B cell (primary cell): ENCODE data around the gene KLHL6. TPM values are rescaled to one million over a fixed set of nuclear protein-coding genes. Genes with fewer than 3 reads are reported as not detected.

Experiments used
- ATAC-seq: fragments of 200-7000 bp; cut with Tn5 transposase; one replicate; pipeline ENCODE4 v1.10.0; 2021; ENCODE audit warnings: low read depth, mild to moderate bottlenecking, moderate number of reproducible peaks, moderate library complexity
- CTCF ChIA-PET: fragments of 350-600 bp; sonication (Branson Sonifier 250); formaldehyde crosslinking; loops from one replicate; lab custom pipeline; 2021; ENCODE audit warnings: antibody characterized with exemption, inconsistent platforms; lab: Charles Lee
- POLR2A ChIA-PET: fragments of 350-600 bp; sonication (Branson Sonifier 250); formaldehyde crosslinking; loops from one replicate; lab custom pipeline; 2021; ENCODE audit warnings: antibody characterized with exemption; lab: Charles Lee
- DNase-seq: peaks from one replicate; pipeline ENCODE4 v3.0.0; 2013
- H2AFZ ChIP-seq: 2 replicates; pipeline ENCODE4 v1.6.1; 2012; ENCODE audit warnings: mild to moderate bottlenecking, low read depth, low read length; ENCODE audit not compliant: insufficient read depth, poor library complexity, severe bottlenecking
- H3K27ac ChIP-seq, 2 donors: 1 replicate in 1 of 2; 2 replicates in 1 of 2; pipeline ENCODE4 v1.5.1; 2012 to 2013; ENCODE audit warnings: low read length in 2 of 2, mild to moderate bottlenecking in 2 of 2, moderate library complexity in 1 of 2
- H3K27me3 ChIP-seq, 4 experiments: fragments of 200-600 bp in 1 of 4; sonication (generic) in 1 of 4; replicated peaks in 1 of 4; 1 replicate in 2 of 4; 2 replicates in 2 of 4; pipeline versions ENCODE4 v1.6.1 to v1.7.0; 2013 to 2016; ENCODE audit warnings: low read length in 3 of 4, mild to moderate bottlenecking in 2 of 4, mixed read lengths in 1 of 4, moderate library complexity in 1 of 4; ENCODE audit not compliant: insufficient read depth in 4 of 4, control insufficient read depth in 3 of 4; ENCODE audit errors: control extremely low read depth in 1 of 4
- H3K36me3 ChIP-seq, 2 experiments: replicated peaks in 1 of 2; 1 replicate in 1 of 2; 2 replicates in 1 of 2; pipeline versions ENCODE4 v1.6.1 to v1.7.1; 2013; ENCODE audit warnings: low read length in 1 of 2; ENCODE audit not compliant: insufficient read depth in 2 of 2, control insufficient read depth in 1 of 2; ENCODE audit errors: control extremely low read depth in 1 of 2, extremely low read depth in 1 of 2
- H3K4me1 ChIP-seq, 2 donors: fragments of 200-600 bp in 1 of 2; sonication (generic) in 1 of 2; 1 replicate in 1 of 2; 2 replicates in 1 of 2; pipeline versions ENCODE4 v1.5.1 to v1.6.1; 2013 to 2017; ENCODE audit warnings: low read length in 2 of 2; ENCODE audit not compliant: control insufficient read depth in 2 of 2, insufficient read depth in 2 of 2
- H3K4me2 ChIP-seq: replicated peaks from 2 replicates; pipeline ENCODE3; 2012; ENCODE audit warnings: mild to moderate bottlenecking, low read depth, low read length; ENCODE audit not compliant: poor library complexity, severe bottlenecking
- H3K4me3 ChIP-seq, 5 experiments: fragments of 200-600 bp in 1 of 5; sonication (generic) in 1 of 5; 1 replicate in 3 of 5; 2 replicates in 2 of 5; pipeline versions ENCODE4 v1.5.1 to v1.7.0; 2011 to 2016; ENCODE audit warnings: low read length in 4 of 5, mild to moderate bottlenecking in 4 of 5, low read depth in 2 of 5, control low read depth in 1 of 5, moderate library complexity in 1 of 5; ENCODE audit not compliant: insufficient read depth in 1 of 5; ENCODE audit errors: control extremely low read depth in 1 of 5, extremely low read depth in 1 of 5
- H3K79me2 ChIP-seq: fragments of 200-600 bp; sonication (generic); one replicate; pipeline ENCODE4 v1.6.0; 2016; ENCODE audit warnings: low read length; ENCODE audit not compliant: control insufficient read depth, insufficient read depth
- H3K9ac ChIP-seq: fragments of 200-600 bp; sonication (generic); 2 replicates; pipeline ENCODE4 v1.6.1; 2017; ENCODE audit warnings: mild to moderate bottlenecking, low read length, moderate library complexity
- H3K9me3 ChIP-seq, 3 donors: one replicate each; pipeline versions ENCODE4 v1.6.1 to v1.7.1; 2013; ENCODE audit warnings: low read length in 2 of 3; ENCODE audit not compliant: control insufficient read depth in 2 of 3, insufficient read depth in 1 of 3; ENCODE audit errors: control extremely low read depth in 1 of 3
- H4K20me1 ChIP-seq: 2 replicates; pipeline ENCODE4 v1.6.0; 2012; ENCODE audit warnings: mild to moderate bottlenecking, low read length; ENCODE audit not compliant: insufficient read depth, control insufficient read depth, poor library complexity, severe bottlenecking
- H3K27ac Mint-ChIP-seq: one replicate; pipeline ENCODE4 v1.8.0; 2021; ENCODE audit warnings: mixed read lengths
- H3K27me3 Mint-ChIP-seq: one replicate; pipeline ENCODE4 v1.8.0; 2021; ENCODE audit warnings: mixed read lengths
- H3K4me1 Mint-ChIP-seq: one replicate; pipeline ENCODE4 v1.8.0; 2021; ENCODE audit warnings: mixed read lengths
- H3K4me3 Mint-ChIP-seq: one replicate; pipeline ENCODE4 v1.8.0; 2021; ENCODE audit warnings: mixed read lengths
- H3K9me3 Mint-ChIP-seq: one replicate; pipeline ENCODE4 v1.8.0; 2022; ENCODE audit warnings: mixed read lengths; ENCODE audit not compliant: insufficient read depth
- EZH2 ChIP-seq: IDR thresholded peaks from 2 replicates; pipeline ENCODE4 v1.6.1; 2012; ENCODE audit warnings: borderline replicate concordance, low read depth, mild to moderate bottlenecking, moderate library complexity, low read length; ENCODE audit not compliant: insufficient read depth, poor library complexity, severe bottlenecking
- WGBS: methylation state at CpG from one replicate; pipeline ENCODE4 v1.1.5; 2013; ENCODE audit warnings: missing lambda C conversion rate; ENCODE audit not compliant: insufficient coverage; 5-methylcytosine and 5-hydroxymethylcytosine counted together
- intact Hi-C: fragments of 100-400 bp; cut with micrococcal nuclease; formaldehyde crosslinking; loops from one replicate; pipeline ENCODE4 v1.10.0; 2022
- polyA plus RNA-seq: library from polyadenylated mRNA; depleted of rRNA; stranded (reverse); fragments of >200 nt; gene quantifications from 2 replicates; pipeline ENCODE4 v1.2.3, GENCODE V29; 2012
- total RNA-seq, 2 donors: library from RNA; stranded (reverse); fragments of 120-200 nt in 1 of 2; gene quantifications; 1 replicate in 1 of 2; 2 replicates in 1 of 2; pipeline versions ENCODE4 v1.2.3 to v1.2.4, GENCODE V29; 2013 to 2022
- TF ChIP-seq, protein P1 (sequence below): fragments of 200-600 bp; IDR thresholded peaks from one replicate; pipeline ENCODE4 v1.8.0; 2022; ENCODE audit warnings: antibody characterized with exemption, mild to moderate bottlenecking

The KLHL6 gene
- total and polyA plus RNA-seq, 2 donors (not counting 1 experiment from before 2014, with no cell fraction given) = 29.6 to 69.7 TPM

DNA sequence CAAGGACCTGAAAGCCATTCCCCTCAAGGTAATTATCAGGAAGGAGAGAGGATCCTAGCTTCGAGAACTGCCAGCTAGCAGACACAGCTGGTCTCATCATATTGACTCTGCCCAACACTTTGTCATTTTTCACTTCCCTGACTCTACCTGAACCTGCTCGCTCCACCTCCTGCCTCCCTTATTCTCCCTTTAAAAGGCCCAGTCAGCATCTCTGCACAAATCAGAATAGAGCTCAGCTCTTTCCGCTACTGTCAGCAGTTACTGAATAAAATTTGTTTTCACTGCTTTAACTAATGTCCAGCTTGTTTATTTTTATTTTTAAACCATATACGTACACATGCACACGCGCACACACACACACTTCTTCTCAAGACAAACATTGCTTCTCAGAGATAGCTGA, 69.9 kb downstream of the KLHL6 start:
- H3K9ac ChIP-seq = no peak overlapping the region
- H3K27ac ChIP-seq = no peak overlapping the region
- H3K27me3 Mint-ChIP-seq = no peaks in the 10 kb centered on the region
- no peak overlapping the region for H3K4me2 ChIP-seq
- DNase-seq (no peak), ATAC-seq (no peak)
- no peak overlapping the region for H2AFZ ChIP-seq
- TF ChIP-seq, protein P1, sequence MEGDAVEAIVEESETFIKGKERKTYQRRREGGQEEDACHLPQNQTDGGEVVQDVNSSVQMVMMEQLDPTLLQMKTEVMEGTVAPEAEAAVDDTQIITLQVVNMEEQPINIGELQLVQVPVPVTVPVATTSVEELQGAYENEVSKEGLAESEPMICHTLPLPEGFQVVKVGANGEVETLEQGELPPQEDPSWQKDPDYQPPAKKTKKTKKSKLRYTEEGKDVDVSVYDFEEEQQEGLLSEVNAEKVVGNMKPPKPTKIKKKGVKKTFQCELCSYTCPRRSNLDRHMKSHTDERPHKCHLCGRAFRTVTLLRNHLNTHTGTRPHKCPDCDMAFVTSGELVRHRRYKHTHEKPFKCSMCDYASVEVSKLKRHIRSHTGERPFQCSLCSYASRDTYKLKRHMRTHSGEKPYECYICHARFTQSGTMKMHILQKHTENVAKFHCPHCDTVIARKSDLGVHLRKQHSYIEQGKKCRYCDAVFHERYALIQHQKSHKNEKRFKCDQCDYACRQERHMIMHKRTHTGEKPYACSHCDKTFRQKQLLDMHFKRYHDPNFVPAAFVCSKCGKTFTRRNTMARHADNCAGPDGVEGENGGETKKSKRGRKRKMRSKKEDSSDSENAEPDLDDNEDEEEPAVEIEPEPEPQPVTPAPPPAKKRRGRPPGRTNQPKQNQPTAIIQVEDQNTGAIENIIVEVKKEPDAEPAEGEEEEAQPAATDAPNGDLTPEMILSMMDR = no peak
- TF ChIP-seq EZH2 = no peak
- H3K4me3 ChIP-seq = no peak overlapping the region
- no peaks in the 10 kb centered on the region for H3K9me3 Mint-ChIP-seq
- no peaks in the 10 kb centered on the region for H3K9me3 ChIP-seq
- H3K4me3 Mint-ChIP-seq = no peak overlapping the region
- H3K4me1 Mint-ChIP-seq = peaks cover 14% of the 10 kb centered on the region
- WGBS = 92% methylated on average over 3 of the region's 6 CpGs
- peak overlapping the region; percentile 8 for H3K27ac Mint-ChIP-seq
- no peaks in the 10 kb centered on the region for H3K27me3 ChIP-seq
- intact Hi-C loops = no loop called here
- no peaks in the 10 kb centered on the region for H3K4me1 ChIP-seq
- ChIA-PET CTCF (interaction anchor here (0.8 to 4.7 kb wide), 5 partner anchors 16 to 282 kb away, joined by 3 to 21 read pairs (median 3); no protein-coding TSS in a partner anchor), POLR2A (no interaction called here)
- H4K20me1 ChIP-seq = no peaks in the 10 kb centered on the region
- H3K36me3 ChIP-seq = peaks cover 0 to 15% of the 10 kb centered on the region in 2 experiments
- H3K79me2 ChIP-seq = no peaks in the 10 kb centered on the region

DNA sequence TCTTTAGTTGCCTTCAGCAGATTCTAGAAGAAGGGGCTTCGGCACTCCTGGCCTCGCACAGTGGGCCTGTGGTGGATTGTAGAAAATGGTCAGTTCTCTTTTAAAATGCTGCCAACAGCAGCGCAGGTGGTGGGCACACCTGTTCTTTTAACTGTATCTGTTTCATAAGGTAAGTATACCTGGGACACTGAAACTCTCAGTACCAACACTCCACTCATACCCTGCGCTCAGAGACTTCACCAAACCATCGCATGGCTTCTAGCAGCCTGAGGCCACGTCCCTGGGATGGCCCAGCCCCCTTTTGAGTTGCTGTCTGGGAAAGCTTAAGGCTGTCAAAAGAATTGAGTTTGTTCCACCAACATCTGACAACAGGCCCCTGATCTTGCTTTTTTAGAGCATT, 70.4 kb downstream of the KLHL6 start:
- Mint-ChIP-seq H3K27ac (peak overlapping the region; percentile 8), H3K4me1 (peaks cover 17% of the 10 kb centered on the region), H3K4me3 (no peak overlapping the region), H3K9me3 (no peaks in the 10 kb centered on the region), H3K27me3 (no peaks in the 10 kb centered on the region)
- TF ChIP-seq, protein P1 = no peak
- TF ChIP-seq EZH2 = no peak
- Histone ChIP-seq H3K79me2 (no peaks in the 10 kb centered on the region), H3K9me3 (no peaks in the 10 kb centered on the region), H3K9ac (no peak overlapping the region), H3K4me2 (no peak overlapping the region), H4K20me1 (no peaks in the 10 kb centered on the region), H3K36me3 (peaks cover 0 to 14% of the 10 kb centered on the region in 2 experiments), H3K27ac (no peak overlapping the region), H3K27me3 (no peaks in the 10 kb centered on the region), H3K4me1 (peaks cover 0 to 2% of the 10 kb centered on the region in 2 donors), H2AFZ (no peak overlapping the region), H3K4me3 (no peak overlapping the region)
- intact Hi-C loops = no loop called here
- CTCF ChIA-PET = interaction anchor here (0.8 to 4.7 kb wide), 4 partner anchors 16 to 75 kb away, joined by 3 to 21 read pairs (median 4); no protein-coding TSS in a partner anchor
- ATAC-seq (no peak), DNase-seq (no peak)
- WGBS = 86% methylated on average over 2 of the region's 6 CpGs
- POLR2A ChIA-PET = no interaction called here
